Central memory CD8-positive, alpha-beta T cell (primary cell): Measurements from ENCODE around the gene DDX1.

Experiments used
- ATAC-seq: fragments of 150-1000 bp; cut with Tn5 transposase; replicated peaks from 2 replicates; pipeline ENCODE4 v1.10.0; 2022; ENCODE audit warnings: mild to moderate bottlenecking, moderate FRiP score, moderate number of reproducible peaks; ENCODE audit not compliant: poor library complexity, severe bottlenecking; ENCODE audit errors: extremely low read depth
- DNase-seq, 2 donors: peaks; one replicate each; pipeline ENCODE4 v3.0.0; 2021; ENCODE audit warnings: low spot score in 2 of 2
- H3K27ac Mint-ChIP-seq: one replicate; pipeline ENCODE4 v1.8.0; 2022; ENCODE audit warnings: low read depth, mild to moderate bottlenecking, moderate library complexity, mixed read lengths
- H3K27me3 Mint-ChIP-seq: one replicate; pipeline ENCODE4 v1.8.0; 2022; ENCODE audit warnings: mixed read lengths
- H3K36me3 Mint-ChIP-seq: one replicate; pipeline ENCODE4 v1.8.0; 2022; ENCODE audit warnings: mild to moderate bottlenecking, moderate library complexity, mixed read lengths; ENCODE audit not compliant: insufficient read depth
- H3K4me1 Mint-ChIP-seq: one replicate; pipeline ENCODE4 v1.8.0; 2022; ENCODE audit warnings: mixed read lengths
- H3K4me3 Mint-ChIP-seq: one replicate; pipeline ENCODE4 v1.8.0; 2022; ENCODE audit warnings: mild to moderate bottlenecking, moderate library complexity, mixed read lengths
- H3K9me3 Mint-ChIP-seq: one replicate; pipeline ENCODE4 v1.8.0; 2022; ENCODE audit warnings: mixed read lengths

DDX1 gene

GRCh38 chr2:15623898-15624541, 32.4 kb downstream of the DDX1 start:
- Mint-ChIP-seq H3K4me3 (no peak overlapping the region), H3K9me3 (no peaks in the 10 kb centered on the region), H3K4me1 (no peaks in the 10 kb centered on the region), H3K36me3 (peaks cover 56% of the 10 kb centered on the region), H3K27ac (no peak overlapping the region), H3K27me3 (no peaks in the 10 kb centered on the region)
- ATAC-seq, result no peak
- DNase-seq, result no peak

- Mint-ChIP-seq H3K27ac (no peak overlapping the region), H3K9me3 (no peaks in the 10 kb centered on the region), H3K36me3 (peaks cover 59% of the 10 kb centered on the region), H3K27me3 (no peaks in the 10 kb centered on the region), H3K4me1 (no peaks in the 10 kb centered on the region), H3K4me3 (no peak overlapping the region)
- ATAC-seq (no peak), DNase-seq (no peak)
These were observed 33.2 kb downstream of the DDX1 start for GRCh38 chr2:15624903-15625302.

GRCh38 chr2:15625344-15626036, 33.8 kb downstream of the DDX1 start:
- ATAC-seq, result no peak
- Mint-ChIP-seq H3K27ac (peak overlapping the region; percentile 13), H3K36me3 (peaks cover 63% of the 10 kb centered on the region), H3K9me3 (no peaks in the 10 kb centered on the region), H3K27me3 (no peaks in the 10 kb centered on the region), H3K4me3 (no peak overlapping the region), H3K4me1 (no peaks in the 10 kb centered on the region)
- no peak for DNase-seq

- Mint-ChIP-seq H3K4me1 (no peaks in the 10 kb centered on the region), H3K27ac (peak overlapping the region; percentile 13), H3K4me3 (no peak overlapping the region), H3K27me3 (no peaks in the 10 kb centered on the region), H3K9me3 (no peaks in the 10 kb centered on the region), H3K36me3 (peaks cover 61% of the 10 kb centered on the region)
- ATAC-seq, result no peak
- no peak for DNase-seq
These were observed 34.5 kb downstream of the DDX1 start for GRCh38 chr2:15626126-15626525.

- Mint-ChIP-seq H3K27me3 (no peaks in the 10 kb centered on the region), H3K4me3 (no peak overlapping the region), H3K9me3 (no peaks in the 10 kb centered on the region), H3K4me1 (no peaks in the 10 kb centered on the region), H3K27ac (no peak overlapping the region), H3K36me3 (peaks cover 58% of the 10 kb centered on the region)
- DNase-seq (no peak), ATAC-seq (no peak)
These were observed 35.3 kb downstream of the DDX1 start for GRCh38 chr2:15626967-15627366.

- ATAC-seq, result no peak
- Mint-ChIP-seq H3K9me3 (no peaks in the 10 kb centered on the region), H3K27ac (peak overlapping the region; percentile 32), H3K36me3 (peaks cover 59% of the 10 kb centered on the region), H3K4me3 (no peak overlapping the region), H3K4me1 (no peaks in the 10 kb centered on the region), H3K27me3 (no peaks in the 10 kb centered on the region)
- DNase-seq, result no peak
These were observed 36.4 kb downstream of the DDX1 start for GRCh38 chr2:15627817-15628684.

GRCh38 chr2:15628899-15629855, 37.5 kb downstream of the DDX1 start:
- DNase-seq (no peak), ATAC-seq (no peak)
- Mint-ChIP-seq H3K27me3 (no peaks in the 10 kb centered on the region), H3K4me3 (no peak overlapping the region), H3K4me1 (no peaks in the 10 kb centered on the region), H3K9me3 (no peaks in the 10 kb centered on the region), H3K27ac (no peak overlapping the region), H3K36me3 (peaks cover 53% of the 10 kb centered on the region)

- no peak overlapping the region for H3K4me3 Mint-ChIP-seq
- H3K27me3 Mint-ChIP-seq, result no peaks in the 10 kb centered on the region
- H3K4me1 Mint-ChIP-seq, result no peaks in the 10 kb centered on the region
- no peaks in the 10 kb centered on the region for H3K9me3 Mint-ChIP-seq
- DNase-seq (no peak), ATAC-seq (no peak)
- H3K27ac Mint-ChIP-seq, result no peak overlapping the region
- peaks cover 48% of the 10 kb centered on the region for H3K36me3 Mint-ChIP-seq
These were observed 38.7 kb downstream of the DDX1 start for GRCh38 chr2:15630121-15630977.

GRCh38 chr2:15630978-15631719, 39.5 kb downstream of the DDX1 start:
- Mint-ChIP-seq H3K36me3 (peaks cover 46% of the 10 kb centered on the region), H3K4me1 (no peaks in the 10 kb centered on the region), H3K4me3 (no peak overlapping the region), H3K27ac (no peak overlapping the region), H3K9me3 (no peaks in the 10 kb centered on the region), H3K27me3 (no peaks in the 10 kb centered on the region)
- no peak for DNase-seq
- ATAC-seq, result no peak

GRCh38 chr2:15631883-15632282, 40.2 kb downstream of the DDX1 start:
- ATAC-seq (no peak), DNase-seq (no peak)
- no peak overlapping the region for H3K27ac Mint-ChIP-seq
- H3K9me3 Mint-ChIP-seq, result no peaks in the 10 kb centered on the region
- no peaks in the 10 kb centered on the region for H3K27me3 Mint-ChIP-seq
- no peak overlapping the region for H3K4me3 Mint-ChIP-seq
- H3K4me1 Mint-ChIP-seq, result no peaks in the 10 kb centered on the region
- H3K36me3 Mint-ChIP-seq, result peaks cover 41% of the 10 kb centered on the region
